ENCODE data around the gene ISM1.

The ISM1 gene

GRCh38 chr20:13274275-13274861, 53.3 kb downstream of the ISM1 start:
- no peak for TF ChIP-seq TAF1 (IDR thresholded peaks at IDR 0.05; ENCODE audit: low read depth, low read length)
- TF ChIP-seq POLR2AphosphoS5 (IDR thresholded peaks at IDR 0.05; ENCODE audit: low read depth, low read length): no peak
- no peak for TF ChIP-seq POLR2A (IDR thresholded peaks at IDR 0.05; ENCODE audit: low read depth, low read length)
- no peak for TF ChIP-seq SPI1 (IDR thresholded peaks at IDR 0.05; ENCODE audit: low read depth, low read length)
- no peak for TF ChIP-seq POU2F2 (IDR thresholded peaks at IDR 0.05; ENCODE audit: low read depth, low read length)
- TF ChIP-seq PAX5 (IDR thresholded peaks at IDR 0.05; ENCODE audit: insufficient read depth, low read length, severe bottlenecking): no peak
- no peak for DNase-seq (ENCODE audit: insufficient read length, low spot score)

GRCh38 chr20:13276945-13277541, 56.0 kb downstream of the ISM1 start:
- DNase-seq (ENCODE audit: insufficient read length, low spot score) (no peak), FAIRE-seq (no peak)
- TF ChIP-seq SPI1 (IDR thresholded peaks at IDR 0.05; ENCODE audit: low read depth, low read length): no peak
- TF ChIP-seq TAF1 (IDR thresholded peaks at IDR 0.05; ENCODE audit: low read depth, low read length): no peak
- no peak for TF ChIP-seq POLR2A (IDR thresholded peaks at IDR 0.05; ENCODE audit: low read depth, low read length)
- TF ChIP-seq POU2F2 (IDR thresholded peaks at IDR 0.05; ENCODE audit: low read depth, low read length): no peak
- TF ChIP-seq POLR2AphosphoS5 (IDR thresholded peaks at IDR 0.05; ENCODE audit: low read depth, low read length): no peak
- no peak for TF ChIP-seq PAX5 (IDR thresholded peaks at IDR 0.05; ENCODE audit: insufficient read depth, low read length, severe bottlenecking)

More at GRCh38 chr20:13274275-13274861, 53.3 kb downstream of the ISM1 start:
- FAIRE-seq: no peak

DNA sequence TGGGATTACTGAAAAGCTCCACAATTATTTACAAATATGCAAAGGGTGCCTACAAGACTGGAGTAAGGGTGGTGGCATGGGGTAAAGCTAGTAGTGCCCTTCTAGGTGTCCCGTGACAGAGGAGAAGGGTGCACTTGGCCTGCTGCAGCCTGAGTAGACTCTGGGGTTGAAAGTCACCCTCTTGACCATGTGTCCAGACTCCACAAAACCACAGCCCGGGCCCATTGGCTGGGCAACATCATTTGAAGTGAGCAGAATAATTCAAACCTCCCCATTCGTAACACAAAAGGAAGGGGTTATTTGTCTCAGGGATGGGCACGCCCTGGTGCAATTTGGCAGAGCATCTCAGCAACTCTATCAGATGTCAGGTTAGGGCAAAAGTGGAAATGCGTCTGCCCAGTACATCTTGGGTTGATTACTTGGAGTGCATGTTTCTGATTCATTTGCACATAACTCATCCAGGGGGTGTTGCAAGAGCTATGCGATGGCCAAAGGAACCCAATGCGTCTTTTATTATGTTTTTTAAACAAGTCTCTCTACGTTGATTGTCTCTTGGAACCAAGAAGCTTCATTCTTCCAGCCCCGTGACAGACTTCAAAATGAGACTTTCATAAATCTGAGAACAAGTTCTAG, 56.7 kb downstream of the ISM1 start:
- DNase-seq (ENCODE audit: insufficient read length, low spot score): no peak
- no peak for FAIRE-seq
- TF ChIP-seq POLR2AphosphoS5 (IDR thresholded peaks at IDR 0.05; ENCODE audit: low read depth, low read length) (no peak), POLR2A (IDR thresholded peaks at IDR 0.05; ENCODE audit: low read depth, low read length) (no peak), PAX5 (IDR thresholded peaks at IDR 0.05; ENCODE audit: insufficient read depth, low read length, severe bottlenecking) (no peak)

DNA sequence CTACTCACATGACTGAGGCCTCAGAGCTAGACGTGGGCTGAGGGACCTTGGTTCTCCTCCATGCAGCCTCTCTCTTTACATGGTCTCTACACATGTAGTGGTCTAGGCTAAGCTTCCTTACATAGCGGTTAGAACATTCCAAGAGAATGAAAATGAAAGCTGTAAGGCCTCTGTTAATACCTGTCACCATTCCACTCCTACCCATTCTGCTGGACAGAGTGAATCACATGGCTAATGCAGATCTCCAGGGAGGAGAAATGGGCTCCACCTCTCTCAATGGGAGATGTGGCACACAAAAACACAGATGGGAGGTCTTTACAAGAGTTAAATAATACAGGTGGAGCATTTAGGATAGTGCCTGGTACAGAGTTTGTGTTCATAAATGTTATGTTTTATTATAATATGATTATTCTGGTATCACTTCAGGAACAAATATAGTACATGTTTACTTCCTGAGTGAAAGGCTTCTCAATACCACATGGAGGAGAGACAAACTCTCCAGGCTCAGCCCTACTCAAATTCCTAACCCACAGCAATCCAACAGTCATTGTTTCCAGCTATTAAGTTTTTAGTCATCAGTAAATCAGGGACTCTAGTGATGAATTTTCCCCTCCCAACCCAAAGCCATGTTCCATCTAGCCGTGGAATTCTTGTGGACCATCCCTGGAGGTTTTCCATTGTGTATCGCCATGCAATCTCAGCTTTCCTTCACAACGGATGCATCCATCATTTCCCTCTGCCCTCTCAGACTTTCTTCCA, 57.9 kb downstream of the ISM1 start:
- DNase-seq (ENCODE audit: insufficient read length, low spot score) (no peak), FAIRE-seq (no peak)
- TF ChIP-seq TAF1 (IDR thresholded peaks at IDR 0.05; ENCODE audit: low read depth, low read length) (no peak), PAX5 (IDR thresholded peaks at IDR 0.05; ENCODE audit: insufficient read depth, low read length, severe bottlenecking) (no peak), POLR2AphosphoS5 (IDR thresholded peaks at IDR 0.05; ENCODE audit: low read depth, low read length) (no peak), POLR2A (IDR thresholded peaks at IDR 0.05; ENCODE audit: low read depth, low read length) (no peak)

DNA sequence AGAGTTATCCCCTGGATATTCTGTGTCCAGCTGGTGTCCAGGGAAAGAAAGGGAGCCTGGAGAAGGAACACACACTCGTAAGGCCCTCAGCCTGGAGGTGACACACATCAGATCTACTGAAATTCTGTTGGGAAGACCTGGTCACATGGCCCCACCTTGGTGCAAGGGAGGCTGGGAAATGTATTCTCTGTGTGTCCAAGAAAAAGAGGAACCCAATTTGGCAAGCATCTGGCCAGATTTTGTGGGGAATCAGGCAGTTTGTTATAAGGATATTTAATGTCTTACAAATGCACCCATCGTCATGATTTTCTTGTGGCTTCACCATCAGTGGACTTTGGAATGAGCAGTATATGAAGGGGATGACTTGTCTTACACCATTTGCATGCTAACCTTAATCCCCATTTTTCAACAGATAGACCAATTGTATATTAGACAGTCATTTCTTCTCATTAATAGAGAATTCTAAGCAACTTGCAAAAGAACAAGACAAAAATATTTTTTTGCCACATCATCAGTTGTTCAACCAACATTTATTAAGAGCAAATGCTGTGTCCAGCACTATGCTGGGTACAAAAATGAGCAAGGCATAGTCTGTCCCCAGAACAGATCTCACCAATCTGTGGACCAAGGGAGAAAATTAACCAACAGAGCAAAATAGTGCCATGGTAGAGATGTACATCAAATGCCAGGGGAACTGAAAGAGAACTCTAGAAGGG, 59.7 kb downstream of the ISM1 start:
- no peak for TF ChIP-seq TAF1 (IDR thresholded peaks at IDR 0.05; ENCODE audit: low read depth, low read length)
- no peak for TF ChIP-seq POLR2AphosphoS5 (IDR thresholded peaks at IDR 0.05; ENCODE audit: low read depth, low read length)
- no peak for TF ChIP-seq POLR2A (IDR thresholded peaks at IDR 0.05; ENCODE audit: low read depth, low read length)
- TF ChIP-seq SPI1 (IDR thresholded peaks at IDR 0.05; ENCODE audit: low read depth, low read length): no peak
- no peak for TF ChIP-seq POU2F2 (IDR thresholded peaks at IDR 0.05; ENCODE audit: low read depth, low read length)
- no peak for TF ChIP-seq PAX5 (IDR thresholded peaks at IDR 0.05; ENCODE audit: insufficient read depth, low read length, severe bottlenecking)
- FAIRE-seq (no peak), DNase-seq (ENCODE audit: insufficient read length, low spot score) (no peak)

DNA sequence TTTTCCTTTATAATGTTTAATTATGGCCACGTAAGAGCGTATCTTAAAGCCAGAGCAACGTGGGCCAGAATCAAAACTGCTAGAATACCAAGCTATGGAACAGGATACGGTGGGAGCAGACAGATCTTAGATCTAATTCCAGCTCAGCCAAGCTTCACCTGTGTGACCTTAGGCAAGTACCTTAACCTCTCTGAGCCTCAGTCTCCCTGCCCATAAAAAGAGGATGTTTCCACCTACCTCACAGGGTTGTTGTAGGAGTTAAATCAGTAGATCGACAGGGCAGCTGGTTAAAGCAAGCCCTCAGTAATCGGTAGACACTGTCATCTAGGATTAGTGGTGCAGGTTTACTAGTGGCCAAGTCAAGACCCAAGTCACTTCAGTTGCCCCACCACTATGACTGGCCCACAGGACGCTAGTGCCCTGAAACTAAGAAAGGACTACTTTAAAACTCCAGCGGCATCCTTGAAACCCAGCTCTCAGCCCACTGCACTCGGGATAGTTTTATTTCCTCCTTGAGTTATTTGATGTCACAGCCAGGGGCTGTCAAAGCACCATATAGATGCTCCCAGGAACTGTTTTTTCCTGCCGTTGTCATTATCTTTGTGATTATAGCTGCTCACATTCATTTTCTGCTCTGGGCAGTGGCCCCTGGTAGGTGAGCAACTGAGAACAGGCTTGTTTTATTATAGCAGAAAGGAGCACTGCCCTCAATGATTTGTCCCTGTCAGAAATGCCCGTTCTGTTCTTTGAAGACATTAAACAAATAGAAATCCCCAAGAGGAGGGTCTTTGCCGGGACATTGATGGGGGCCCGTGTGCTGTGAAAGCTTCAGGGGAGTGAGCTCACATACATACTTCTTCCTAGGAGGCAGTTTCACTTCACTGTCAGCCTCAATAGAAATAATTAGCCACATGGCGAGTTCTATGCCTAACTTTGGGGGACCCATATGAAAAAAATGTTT, 63.1 kb downstream of the ISM1 start:
- TF ChIP-seq POLR2AphosphoS5 (IDR thresholded peaks at IDR 0.05; ENCODE audit: low read depth, low read length) (no peak), POU2F2 (IDR thresholded peaks at IDR 0.05; ENCODE audit: low read depth, low read length) (no peak), TAF1 (IDR thresholded peaks at IDR 0.05; ENCODE audit: low read depth, low read length) (no peak), SPI1 (IDR thresholded peaks at IDR 0.05; ENCODE audit: low read depth, low read length) (no peak), PAX5 (IDR thresholded peaks at IDR 0.05; ENCODE audit: insufficient read depth, low read length, severe bottlenecking) (no peak), POLR2A (IDR thresholded peaks at IDR 0.05; ENCODE audit: low read depth, low read length) (no peak)
- DNase-seq (ENCODE audit: insufficient read length, low spot score): no peak
- FAIRE-seq: no peak

GRCh38 chr20:13284830-13285229, 63.8 kb downstream of the ISM1 start:
- no peak for TF ChIP-seq TAF1 (IDR thresholded peaks at IDR 0.05; ENCODE audit: low read depth, low read length)
- no peak for TF ChIP-seq POLR2AphosphoS5 (IDR thresholded peaks at IDR 0.05; ENCODE audit: low read depth, low read length)
- no peak for TF ChIP-seq POU2F2 (IDR thresholded peaks at IDR 0.05; ENCODE audit: low read depth, low read length)
- DNase-seq (ENCODE audit: insufficient read length, low spot score) (no peak), FAIRE-seq (no peak)

- FAIRE-seq: no peak
- DNase-seq (ENCODE audit: insufficient read length, low spot score): no peak
- TF ChIP-seq POLR2A (IDR thresholded peaks at IDR 0.05; ENCODE audit: low read depth, low read length) (no peak), POU2F2 (IDR thresholded peaks at IDR 0.05; ENCODE audit: low read depth, low read length) (no peak), SPI1 (IDR thresholded peaks at IDR 0.05; ENCODE audit: low read depth, low read length) (no peak)
Observed at GRCh38 chr20:13285408-13285807, 64.3 kb downstream of the ISM1 start.

All from GM12891 (cell line).